K562 (cell line): ENCODE measurements around the gene ELF1. TPM values are rescaled to one million over a fixed set of nuclear protein-coding genes. Genes with fewer than 3 reads are reported as not detected.
A peak's percentile ranks its signal among the peaks of the same experiment; 100 is the strongest.

Source experiments
- BDP1 ChIP-seq: IDR thresholded peaks from 3 replicates; pipeline ENCODE4 v1.6.1; 2011; ENCODE audit not compliant: insufficient read length, insufficient read depth
- BRD9 ChIP-seq: fragments of 450-650 bp; IDR thresholded peaks from 2 replicates; pipeline ENCODE4 v1.6.1; 2018; ENCODE audit warnings: low read depth; ENCODE audit not compliant: partially characterized antibody
- BRF1 ChIP-seq: IDR thresholded peaks from 3 replicates; pipeline ENCODE4 v1.6.1; 2011; ENCODE audit warnings: borderline replicate concordance, mild to moderate bottlenecking; ENCODE audit not compliant: insufficient read length; ENCODE audit errors: extremely low read depth
- DLX4 ChIP-seq: fragments of 250-450 bp; sonication (Bioruptor Pico); IDR thresholded peaks from 2 replicates; pipeline ENCODE4 v1.6.1; 2021; ENCODE audit warnings: mild to moderate bottlenecking
- ETS1 ChIP-seq: conservative IDR thresholded peaks from 2 replicates; pipeline ENCODE4 v1.6.1; 2011; ENCODE audit warnings: low read depth, mild to moderate bottlenecking, low read length; ENCODE audit not compliant: control insufficient read depth
- ETV6 ChIP-seq, 3 experiments: fragments of 150-350 bp in 1 of 3; sonication (generic) in 1 of 3; formaldehyde crosslinking in 1 of 3; IDR thresholded peaks; 2 replicates each; pipeline versions ENCODE4 v1.6.1 to v1.8.0; 2014 to 2022; ENCODE audit warnings: borderline replicate concordance in 2 of 3, low read depth in 2 of 3, antibody characterized with exemption in 1 of 3, low read length in 1 of 3, mild to moderate bottlenecking in 1 of 3, missing genetic modification reagents in 1 of 3
- MYC ChIP-seq, 2 experiments: fragments of 250-450 bp in 1 of 2; sonication (Bioruptor Pico) in 1 of 2; IDR thresholded peaks; 2 replicates each; pipeline versions ENCODE4 v1.5.1 to v1.6.1; 2012 to 2021; ENCODE audit warnings: low read depth in 2 of 2, borderline replicate concordance in 1 of 2, improper control_type of control experiment in 1 of 2, low read length in 1 of 2, mild to moderate bottlenecking in 1 of 2, moderate library complexity in 1 of 2
- NKRF ChIP-seq: fragments of 450-650 bp; IDR thresholded peaks from 2 replicates; pipeline ENCODE4 v1.6.1; 2016; ENCODE audit warnings: borderline replicate concordance
- RBFOX2 ChIP-seq: fragments of 200-400 bp; formaldehyde crosslinking; IDR thresholded peaks from 2 replicates; pipeline ENCODE4 v1.6.1; 2017; ENCODE audit warnings: low read depth, mild to moderate bottlenecking, low read length, moderate library complexity
- TAF1 ChIP-seq: IDR thresholded peaks from 2 replicates; pipeline ENCODE4 v1.6.1; 2011; ENCODE audit warnings: mild to moderate bottlenecking, low read length, moderate library complexity; ENCODE audit not compliant: insufficient read depth, control insufficient read depth, severe bottlenecking; ENCODE audit errors: extremely low read depth
- TBP ChIP-seq: optimal IDR thresholded peaks from 2 replicates; pipeline ENCODE3; 2011; ENCODE audit warnings: low read depth, low read length, improper control_type of control experiment
- THRA ChIP-seq: fragments of 450-650 bp; IDR thresholded peaks from 2 replicates; pipeline ENCODE4 v1.6.1; 2017; ENCODE audit warnings: mild to moderate bottlenecking, moderate library complexity
- ZNF174 ChIP-seq: fragments of 250-450 bp; sonication (Bioruptor Pico); IDR thresholded peaks from 2 replicates; pipeline ENCODE4 v1.4.0; 2020; ENCODE audit warnings: mild to moderate bottlenecking
- ZNF592 ChIP-seq: fragments of 450-650 bp; IDR thresholded peaks from 2 replicates; pipeline ENCODE4 v1.6.1; 2017; ENCODE audit warnings: antibody characterized with exemption, mild to moderate bottlenecking
- ZNF695 ChIP-seq: fragments of 450-650 bp; formaldehyde crosslinking; IDR thresholded peaks from 2 replicates; pipeline ENCODE4 v1.4.0; 2020; ENCODE audit warnings: mild to moderate bottlenecking, moderate library complexity
- ZNF764 ChIP-seq: fragments of 250-450 bp; sonication (Bioruptor Pico); IDR thresholded peaks from 2 replicates; pipeline ENCODE4 v1.4.0; 2020; ENCODE audit warnings: low read depth, mild to moderate bottlenecking, moderate library complexity
- ZNF77 ChIP-seq: fragments of 250-450 bp; sonication (Bioruptor Pico); IDR thresholded peaks from 2 replicates; pipeline ENCODE4 v1.5.0; 2020
- polyA plus RNA-seq, 8 experiments: library from polyadenylated mRNA; depleted of rRNA in 4 of 8; stranded (reverse) in 5 of 8; unstranded in 3 of 8; fragments of >200 nt; fragmentation: Nextera tagmentation in 2 of 8; fragmentation: Illumina TruSeq in 1 of 8; extraction: Ambion mirVana in 2 of 8; extraction: Trizol in 1 of 8; gene quantifications; 2 replicates each; pipeline versions ENCODE4 v1.2.1 to v1.2.3, GENCODE V29; 2011 to 2014; ENCODE audit warnings: inconsistent platforms in 1 of 8, missing spikeins in 1 of 8
- total RNA-seq, 7 experiments: library from RNA; depleted of rRNA in 6 of 7; stranded (reverse); fragments of >200 nt in 6 of 7; fragmentation: Illumina TruSeq in 2 of 7; extraction: Trizol in 2 of 7; gene quantifications; 2 replicates each; pipeline versions ENCODE4 v1.2.1 to v1.2.3, GENCODE V29; 2011 to 2021; ENCODE audit warnings: low replicate concordance in 1 of 7

The ELF1 gene
- total and polyA plus RNA-seq, 9 of the 15 experiments (the other 6 are each of a cell fraction or from before 2014, with no cell fraction given), result 24.7 to 54.4 (median 33.4) TPM

GRCh38 chr13:41060724-41061074, 41.6 kb upstream of the ELF1 start (continued):
- TF ChIP-seq DLX4, result no peak
- peak; percentile 9; the same call in 1 of the 2 replicates for TF ChIP-seq MYC (IDR thresholded peaks at IDR 0.05; ENCODE audit: low read depth, low read length)
- no peak for TF ChIP-seq MYC (CRISPR knock-in tag; IDR thresholded peaks at IDR 0.05; ENCODE audit: borderline replicate concordance, low read depth)
- TF ChIP-seq ZNF174 (CRISPR knock-in tag), result no peak
- TF ChIP-seq ETV6 (IDR thresholded peaks at IDR 0.05; ENCODE audit: borderline replicate concordance in 1 of 2, low read depth in 2 of 2, low read length in 1 of 2), result 0 out of 4 replicates have a peak, but pooled peaks of 1 of the 2 experiments have one; percentile 6
- no peak for TF ChIP-seq ETV6 (CRISPR knock-in tag; IDR thresholded peaks at IDR 0.05; ENCODE audit: borderline replicate concordance)
- peak; percentile 75 for TF ChIP-seq TAF1
- TF ChIP-seq ZNF592, result 0 out of 2 replicates have a peak, but pooled peaks have one; percentile 2
- peak; percentile 30 for TF ChIP-seq BRF1
- no peak for TF ChIP-seq ZNF77 (CRISPR knock-in tag)
- TF ChIP-seq TBP, result peak; percentile 99
- peak; percentile 49 for TF ChIP-seq BDP1
- peak; percentile 1 for TF ChIP-seq BRD9
- no peak for TF ChIP-seq THRA
- TF ChIP-seq RBFOX2, result peak; percentile 63
- peak; percentile 65; the same call in 1 of the 2 replicates for TF ChIP-seq NKRF
- 0 out of 2 replicates have a peak, but pooled peaks have one; percentile 27 for TF ChIP-seq ZNF764 (CRISPR knock-in tag)
- no peak for TF ChIP-seq ZNF695 (CRISPR knock-in tag)
- peak; percentile 54 for TF ChIP-seq ETS1
